NT2/D1 (cell line): ENCODE data around the gene TAF5L.

Experiments
- DNase-seq: peaks from one replicate; pipeline ENCODE4 v3.0.0-alpha.2; 2011; ENCODE audit warnings: low read depth, low spot score
- H3K27me3 ChIP-seq: 2 replicates; pipeline ENCODE4 v1.6.0; 2011; ENCODE audit warnings: mild to moderate bottlenecking; ENCODE audit not compliant: insufficient read length, insufficient read depth
- H3K36me3 ChIP-seq: 2 replicates; pipeline ENCODE4 v1.6.1; 2011; ENCODE audit warnings: mild to moderate bottlenecking, low read length, mixed read lengths; ENCODE audit not compliant: insufficient read depth, insufficient read length
- H3K4me1 ChIP-seq: 2 replicates; pipeline ENCODE4 v1.5.1; 2011; ENCODE audit not compliant: insufficient read depth, insufficient read length
- H3K4me3 ChIP-seq: 2 replicates; pipeline ENCODE4 v1.5.1; 2011; ENCODE audit warnings: low read depth; ENCODE audit not compliant: insufficient read length
- H3K9ac ChIP-seq: 2 replicates; pipeline ENCODE4 v1.6.0; 2011; ENCODE audit warnings: low read depth; ENCODE audit not compliant: insufficient read length
- H3K9me3 ChIP-seq: 2 replicates; pipeline ENCODE4 v1.5.1; 2011; ENCODE audit warnings: mild to moderate bottlenecking, low read length; ENCODE audit not compliant: insufficient read depth
- SUZ12 ChIP-seq: IDR thresholded peaks from 2 replicates; pipeline ENCODE4 v1.6.1; 2011; ENCODE audit not compliant: insufficient read length, insufficient read depth; ENCODE audit errors: extremely low read depth
- YY1 ChIP-seq: IDR thresholded peaks from 2 replicates; pipeline ENCODE4 v1.6.1; 2011; ENCODE audit not compliant: insufficient read length, insufficient read depth
- ZNF274 ChIP-seq: IDR thresholded peaks from 2 replicates; pipeline ENCODE4 v1.6.1; 2011; ENCODE audit warnings: mild to moderate bottlenecking, low read depth, low read length

Gene TAF5L

GRCh38 chr1:229620876-229621275 lies 5.0 kb downstream of the TAF5L start:
- TF ChIP-seq SUZ12 = no peak
- TF ChIP-seq ZNF274 = no peak
- TF ChIP-seq YY1 = no peak
- no peak for DNase-seq
- peaks cover 18% of the 10 kb centered on the region for H3K36me3 ChIP-seq

GRCh38 chr1:229619614-229620013 lies 6.3 kb downstream of the TAF5L start:
- no peak for TF ChIP-seq SUZ12
- no peak for TF ChIP-seq ZNF274
- TF ChIP-seq YY1 = no peak
- peaks cover 18% of the 10 kb centered on the region for H3K36me3 ChIP-seq
- DNase-seq = no peak
- no peaks in the 10 kb centered on the region for H3K4me1 ChIP-seq
- no peak overlapping the region for H3K4me3 ChIP-seq
- no peak overlapping the region for H3K9ac ChIP-seq
- H3K27me3 ChIP-seq = peaks cover 2% of the 10 kb centered on the region
- no peaks in the 10 kb centered on the region for H3K9me3 ChIP-seq

More at GRCh38 chr1:229620876-229621275, 5.0 kb downstream of the TAF5L start:
- no peaks in the 10 kb centered on the region for H3K4me1 ChIP-seq
- no peaks in the 10 kb centered on the region for H3K9me3 ChIP-seq
- no peak overlapping the region for H3K4me3 ChIP-seq
- H3K27me3 ChIP-seq = peaks cover 2% of the 10 kb centered on the region
- H3K9ac ChIP-seq = no peak overlapping the region

- peaks cover 22% of the 10 kb centered on the region for H3K36me3 ChIP-seq
- H3K4me3 ChIP-seq = no peak overlapping the region
- H3K9me3 ChIP-seq = no peaks in the 10 kb centered on the region
- H3K4me1 ChIP-seq = no peaks in the 10 kb centered on the region
- TF ChIP-seq SUZ12 (no peak), YY1 (no peak)
- H3K9ac ChIP-seq = no peak overlapping the region
- H3K27me3 ChIP-seq = no peaks in the 10 kb centered on the region
- DNase-seq = no peak
Measured at GRCh38 chr1:229619002-229619401, 6.9 kb downstream of the TAF5L start.

DNA sequence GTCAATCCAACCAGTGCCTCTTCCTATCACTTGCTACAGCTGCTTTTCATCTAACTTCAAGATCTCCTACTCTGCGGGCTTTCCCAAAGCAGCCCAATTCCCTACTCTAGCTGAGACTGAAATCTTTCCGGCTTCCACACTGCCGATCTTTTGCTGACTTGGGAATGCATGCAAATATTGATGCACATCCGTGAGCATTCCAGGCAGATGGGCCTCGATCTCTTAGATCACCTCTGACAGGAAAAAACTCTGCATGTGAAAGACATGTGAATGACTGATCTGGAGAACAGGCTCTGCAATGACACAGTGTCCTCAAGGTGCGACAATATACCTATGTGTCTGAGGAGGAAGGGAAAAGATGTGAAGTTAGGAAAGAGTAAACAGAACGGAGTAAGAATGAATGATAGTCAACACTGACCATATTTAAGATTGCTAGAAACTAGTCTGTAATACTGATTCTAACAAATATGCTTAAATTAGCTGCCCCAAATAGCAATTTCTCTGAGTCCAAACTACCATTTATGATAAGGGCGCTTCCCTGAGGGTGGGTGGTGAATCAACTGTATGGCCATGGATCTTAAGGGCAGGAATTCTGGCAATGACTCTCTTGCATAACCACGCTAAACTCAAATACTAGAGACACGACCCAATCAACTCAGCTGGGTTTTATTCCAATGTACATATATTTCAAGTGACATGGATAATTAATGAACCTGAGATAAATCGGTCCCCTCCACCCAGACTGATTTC lies 8.4 kb downstream of the TAF5L start:
- no peak for DNase-seq
- TF ChIP-seq ZNF274 (no peak), SUZ12 (no peak), YY1 (no peak)
- Histone ChIP-seq H3K4me3 (no peak overlapping the region), H3K9ac (no peak overlapping the region), H3K4me1 (no peaks in the 10 kb centered on the region), H3K27me3 (no peaks in the 10 kb centered on the region), H3K36me3 (peaks cover 28% of the 10 kb centered on the region), H3K9me3 (no peaks in the 10 kb centered on the region)

- H3K9ac ChIP-seq = no peak overlapping the region
- no peaks in the 10 kb centered on the region for H3K4me1 ChIP-seq
- no peak for TF ChIP-seq YY1
- no peak for TF ChIP-seq SUZ12
- TF ChIP-seq ZNF274 = no peak
- no peaks in the 10 kb centered on the region for H3K27me3 ChIP-seq
- H3K9me3 ChIP-seq = no peaks in the 10 kb centered on the region
- no peak overlapping the region for H3K4me3 ChIP-seq
- DNase-seq = no peak
- peaks cover 49% of the 10 kb centered on the region for H3K36me3 ChIP-seq
Measured at GRCh38 chr1:229614701-229615100, 11.2 kb downstream of the TAF5L start.

DNA sequence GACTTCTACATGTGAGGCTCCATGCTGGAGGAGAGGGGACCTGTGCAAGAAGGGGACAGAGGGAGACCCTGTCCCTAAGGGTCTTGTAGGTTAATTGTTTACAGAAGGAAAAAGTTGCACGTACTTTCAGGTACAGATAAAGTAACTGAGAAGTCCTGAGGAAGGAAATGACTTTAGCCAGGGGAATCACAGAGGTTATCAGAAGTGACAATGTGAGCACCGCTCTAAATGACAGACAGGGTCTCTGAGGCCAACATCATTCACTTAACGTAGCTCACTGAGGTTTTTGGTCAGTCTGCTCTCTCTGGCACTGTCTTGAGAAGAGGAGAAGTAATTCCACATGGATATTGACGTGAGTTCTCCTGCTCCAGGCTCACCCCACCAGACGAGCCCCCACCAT lies 12.0 kb downstream of the TAF5L start:
- H3K36me3 ChIP-seq = peaks cover 57% of the 10 kb centered on the region
- no peaks in the 10 kb centered on the region for H3K27me3 ChIP-seq
- no peak overlapping the region for H3K4me3 ChIP-seq
- H3K9me3 ChIP-seq = no peaks in the 10 kb centered on the region
- no peaks in the 10 kb centered on the region for H3K4me1 ChIP-seq
- no peak overlapping the region for H3K9ac ChIP-seq
- TF ChIP-seq YY1 (no peak), ZNF274 (no peak), SUZ12 (no peak)
- DNase-seq = no peak

GRCh38 chr1:229608590-229608989 lies 17.3 kb downstream of the TAF5L start:
- H3K4me3 ChIP-seq = no peak overlapping the region
- TF ChIP-seq ZNF274 (no peak), YY1 (no peak), SUZ12 (no peak)
- H3K9ac ChIP-seq = no peak overlapping the region
- DNase-seq = no peak
- no peaks in the 10 kb centered on the region for H3K9me3 ChIP-seq
- H3K36me3 ChIP-seq = peaks cover 96% of the 10 kb centered on the region
- H3K27me3 ChIP-seq = no peaks in the 10 kb centered on the region
- no peaks in the 10 kb centered on the region for H3K4me1 ChIP-seq
